CD4-positive, alpha-beta T cell treated with Interleukin-15 for 1 hour (primary cell): ENCODE measurements around the gene IGFBP7.

Experiments
- DNase-seq: peaks from one replicate; pipeline ENCODE4 v3.0.0-alpha.2; 2020

IGFBP7 gene

DNA sequence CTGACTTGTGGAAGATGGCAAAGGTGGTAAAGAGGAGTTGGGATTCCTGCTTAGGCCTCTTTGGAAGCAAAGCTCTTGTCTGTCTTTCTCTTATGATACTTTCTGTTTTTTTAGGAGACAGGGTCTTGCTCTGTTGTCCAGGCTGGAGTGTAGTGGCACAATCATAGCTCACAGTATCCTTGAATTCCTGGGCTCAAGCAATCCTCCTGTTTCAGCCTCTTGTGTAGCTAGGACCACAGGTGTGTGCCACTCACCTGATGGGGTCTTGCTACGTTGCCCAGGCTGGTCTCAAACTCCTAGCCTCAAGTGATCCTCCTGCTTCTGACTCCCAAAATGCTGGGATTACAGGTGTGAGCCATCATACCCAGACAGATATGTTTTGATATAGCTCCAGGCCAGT lies 19.3 kb upstream of the IGFBP7 start:
- DNase-seq, result no peak

DNA sequence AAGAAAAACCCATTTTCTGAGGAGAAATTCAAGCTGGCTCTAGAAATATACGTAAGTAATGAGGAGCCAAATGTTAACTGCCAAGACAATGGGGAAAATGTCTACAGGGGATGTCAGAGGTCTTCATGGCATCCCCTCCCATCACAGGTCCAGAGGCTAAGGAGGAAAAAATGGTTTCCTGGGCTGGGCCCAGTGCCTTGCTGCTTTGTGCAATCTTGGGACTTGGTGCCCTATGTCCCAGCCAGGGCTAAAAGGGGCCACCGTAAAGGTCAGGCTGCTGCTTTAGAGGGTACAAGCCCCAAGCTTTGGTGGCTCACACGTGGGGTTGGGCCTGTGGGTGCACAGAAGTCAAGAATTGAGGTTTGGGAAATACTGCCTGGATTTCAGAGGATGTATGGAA lies 17.2 kb upstream of the IGFBP7 start:
- no peak for DNase-seq

DNA sequence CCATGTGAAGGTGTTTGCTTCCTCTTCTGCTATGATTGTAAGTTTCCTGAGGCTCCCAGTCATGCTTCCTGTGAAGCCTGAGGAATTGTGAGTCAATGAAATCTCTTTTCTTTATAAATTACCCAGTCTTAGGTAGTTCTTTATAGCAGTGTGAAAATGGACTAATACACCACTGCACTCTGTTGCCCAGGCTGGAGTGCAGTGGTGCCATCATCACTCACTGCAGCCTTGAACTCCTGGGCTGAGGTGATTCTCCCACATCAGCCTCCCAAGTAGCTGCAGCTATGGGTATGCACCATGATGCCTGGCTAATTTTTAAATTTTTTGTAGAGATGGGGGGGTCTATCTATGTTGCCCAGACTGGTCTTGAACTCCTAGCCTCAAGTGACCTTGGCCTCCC lies 15.8 kb upstream of the IGFBP7 start:
- DNase-seq, result no peak

GRCh38 chr4:57124145-57124544 lies 14.0 kb upstream of the IGFBP7 start:
- no peak for DNase-seq

- DNase-seq, result no peak
Observed at GRCh38 chr4:57122959-57123358, 12.8 kb upstream of the IGFBP7 start.

DNA sequence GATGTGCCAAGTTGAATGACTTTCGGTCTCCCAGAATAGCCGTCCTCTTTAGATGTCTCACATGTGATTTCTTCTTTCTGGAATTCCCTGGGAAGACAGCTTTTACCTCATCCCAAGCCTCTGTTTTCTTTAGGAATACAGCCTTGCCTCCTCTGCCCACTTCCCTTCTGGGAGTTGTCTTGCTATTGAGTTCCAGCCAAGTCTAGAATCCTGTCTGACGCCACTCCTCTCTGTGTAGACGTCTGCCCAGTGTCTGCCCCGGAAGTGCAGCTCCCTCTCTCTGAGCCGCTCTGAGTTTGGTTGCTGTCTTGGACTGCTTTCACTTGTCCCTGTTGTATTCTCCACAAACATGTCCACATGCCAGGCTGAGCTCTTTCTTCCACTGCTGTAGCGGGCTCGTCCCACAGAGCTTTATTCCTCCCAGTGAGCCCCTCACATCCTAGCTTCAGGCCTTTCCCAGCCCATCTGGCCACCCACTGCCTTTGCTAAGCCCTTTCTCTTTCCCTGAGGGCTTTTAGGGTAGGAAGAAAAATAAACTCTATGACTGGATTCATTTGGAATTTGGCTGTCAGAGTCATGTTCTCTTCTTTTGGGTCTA lies 9.0 kb upstream of the IGFBP7 start:
- no peak for DNase-seq

- no peak for DNase-seq
Observed at GRCh38 chr4:57117491-57117890, 7.3 kb upstream of the IGFBP7 start.

GRCh38 chr4:57116245-57116644 lies 6.1 kb upstream of the IGFBP7 start:
- DNase-seq, result no peak

DNA sequence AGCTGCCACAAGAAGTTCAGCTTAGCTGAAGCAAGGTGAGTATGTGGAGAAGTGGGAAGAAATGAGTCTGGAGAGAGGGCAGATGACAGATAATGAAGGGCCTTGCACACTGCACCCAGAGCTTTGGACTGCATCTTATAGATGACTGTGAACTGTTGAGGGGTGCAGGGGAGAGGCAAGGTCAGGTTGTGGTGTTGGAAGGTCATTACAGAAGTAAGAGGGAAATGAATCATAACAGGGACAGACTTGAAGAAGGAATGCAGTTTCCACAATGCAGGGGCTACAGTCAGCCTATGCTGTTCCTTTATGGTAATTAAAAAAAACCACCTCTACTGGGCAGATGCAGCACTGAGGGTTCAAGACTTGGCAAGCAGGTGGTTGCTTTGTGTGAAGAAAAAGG lies 4.8 kb upstream of the IGFBP7 start:
- DNase-seq, result no peak

- no peak for DNase-seq
Observed at GRCh38 chr4:57113870-57114269, 3.7 kb upstream of the IGFBP7 start.

DNA sequence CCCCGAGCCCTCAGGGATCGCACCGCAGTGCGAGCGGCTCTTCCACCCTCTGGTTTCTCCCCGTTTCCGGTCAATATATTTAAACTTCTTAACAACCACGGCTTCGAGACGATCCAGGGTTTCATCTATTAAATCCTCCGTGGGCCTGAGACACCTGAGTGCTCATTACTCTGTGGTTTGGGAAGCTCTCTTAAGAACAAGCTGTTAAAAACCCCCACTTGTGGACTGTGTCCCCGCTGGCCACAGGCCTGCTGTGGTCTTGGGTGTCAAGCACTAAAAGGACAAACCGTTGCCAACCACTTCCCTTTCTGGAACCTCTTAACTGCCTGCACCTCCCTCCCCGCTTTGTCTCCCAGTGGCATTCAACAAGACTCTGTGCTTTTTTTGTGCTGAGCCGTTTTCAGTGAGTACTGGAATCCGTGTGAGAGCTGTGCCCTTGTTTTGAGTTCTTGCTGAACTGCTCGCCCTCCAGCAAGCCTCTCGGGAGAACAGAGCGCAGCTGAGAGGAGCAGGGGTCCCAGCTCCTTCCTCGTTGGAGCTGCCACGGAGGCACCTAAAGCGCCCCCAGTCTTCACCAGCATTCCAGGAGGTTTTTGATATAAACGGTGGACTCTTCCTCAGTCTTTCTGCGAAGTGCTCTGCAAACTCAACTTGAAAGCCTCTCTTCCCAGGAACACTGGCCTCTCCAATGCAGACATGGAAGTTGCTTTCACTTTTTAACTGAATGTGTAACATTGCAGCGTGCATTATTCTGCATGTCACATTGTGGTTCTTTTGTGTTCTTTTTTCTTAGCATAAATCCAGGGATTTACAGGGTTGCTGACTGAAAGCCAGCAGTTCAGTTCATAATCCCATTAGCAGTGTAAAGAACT lies 691 bp upstream of the IGFBP7 start:
- peak; percentile 27 for DNase-seq

- no peak for DNase-seq
Observed at GRCh38 chr4:57109411-57109846, 756 bp downstream of the IGFBP7 start.

GRCh38 chr4:57106181-57106580 lies 4.0 kb downstream of the IGFBP7 start:
- DNase-seq, result no peak

- no peak for DNase-seq
Observed at GRCh38 chr4:57104706-57105560, 5.3 kb downstream of the IGFBP7 start.

DNA sequence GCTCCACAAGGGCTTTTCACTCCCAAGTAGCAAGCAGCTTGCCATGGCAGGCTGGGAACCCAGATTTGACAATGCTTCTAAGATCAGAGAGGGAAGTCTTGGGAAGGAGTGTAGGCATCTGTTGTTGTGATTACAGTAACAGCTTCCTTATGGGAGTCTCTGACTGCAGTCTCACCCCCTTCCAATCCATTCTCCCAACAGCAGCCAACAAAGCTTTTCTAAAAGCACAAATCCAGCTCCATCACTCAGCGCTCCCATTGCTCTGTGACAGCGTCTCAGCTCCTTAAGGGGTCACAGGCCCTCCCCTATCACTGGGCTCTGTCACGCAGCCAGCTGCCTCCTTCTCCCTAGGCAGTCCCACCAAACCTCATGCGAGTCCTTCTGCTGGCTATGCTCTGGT lies 7.1 kb downstream of the IGFBP7 start:
- DNase-seq, result no peak

GRCh38 chr4:57102050-57102624 lies 8.0 kb downstream of the IGFBP7 start:
- no peak for DNase-seq

DNA sequence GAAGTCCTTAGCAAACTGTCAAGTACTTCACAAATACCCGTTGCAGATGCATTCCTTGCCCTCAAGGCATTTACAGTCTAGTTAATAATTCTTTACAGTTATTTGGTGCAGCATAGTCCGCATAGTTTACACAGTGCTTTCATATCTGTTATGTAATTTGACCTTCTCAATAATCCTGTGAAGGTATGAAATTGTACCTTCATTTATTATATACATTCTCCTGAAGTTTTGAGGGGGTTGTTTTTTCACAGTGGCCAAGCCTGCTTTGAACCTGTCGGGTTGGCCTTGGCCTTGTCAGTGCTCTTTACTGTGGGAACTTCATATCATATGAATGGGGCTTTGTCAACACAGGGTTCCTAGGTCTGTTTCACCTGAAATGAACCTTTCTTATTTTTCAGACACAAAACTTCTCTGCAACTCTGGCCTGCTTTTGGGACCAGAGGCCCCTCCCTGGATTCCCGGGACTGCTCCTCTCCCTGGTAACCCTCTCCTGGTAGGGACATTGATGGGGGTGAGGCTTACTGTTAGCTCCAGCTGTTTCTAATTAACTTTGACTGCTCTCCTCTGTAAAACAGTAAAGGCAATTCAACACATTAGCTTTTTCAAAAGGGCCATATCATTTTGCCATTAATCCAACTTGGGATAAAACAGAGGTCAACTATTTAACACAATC lies 9.1 kb downstream of the IGFBP7 start:
- DNase-seq, result no peak

DNA sequence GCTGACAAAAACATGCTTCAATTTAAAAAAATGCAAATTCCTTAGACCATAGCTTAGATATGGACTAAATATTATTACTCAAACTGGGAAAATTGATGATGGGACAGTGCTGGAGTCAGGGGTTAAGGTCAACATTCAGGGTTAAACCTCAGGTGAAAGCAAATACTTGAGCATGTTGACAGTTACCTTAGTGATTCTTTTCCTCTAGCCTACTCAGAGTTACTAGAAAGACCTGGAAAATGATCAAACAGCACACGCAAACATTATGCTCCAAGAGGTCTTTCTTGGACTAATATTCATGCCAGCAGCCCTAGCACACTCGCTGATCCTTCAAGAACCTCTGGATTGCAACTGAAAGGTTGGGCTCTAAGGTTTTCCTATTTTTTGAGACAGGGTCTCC lies 10.8 kb downstream of the IGFBP7 start:
- DNase-seq, result no peak

DNA sequence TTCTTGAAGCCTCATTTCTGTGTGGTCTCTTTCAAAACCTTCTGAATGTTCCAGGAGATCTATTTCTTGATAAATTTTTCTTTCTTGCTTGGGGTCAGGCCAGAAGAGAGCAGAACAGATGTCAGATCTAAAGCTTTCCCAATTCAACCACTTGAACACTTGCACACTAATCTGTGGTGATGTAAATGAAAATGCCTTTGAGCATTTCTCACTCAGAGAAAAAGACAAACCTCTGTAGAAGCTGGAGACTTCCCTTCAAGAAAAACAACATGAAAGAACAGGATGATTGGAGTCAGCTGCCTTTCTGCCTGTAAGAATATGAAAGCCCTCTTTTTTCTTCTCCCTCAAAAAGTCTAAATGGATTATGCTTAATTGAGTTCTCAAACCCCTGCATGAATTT lies 11.2 kb downstream of the IGFBP7 start:
- no peak for DNase-seq

GRCh38 chr4:57098415-57098814 lies 11.8 kb downstream of the IGFBP7 start:
- DNase-seq, result no peak

GRCh38 chr4:57097711-57098110 lies 12.5 kb downstream of the IGFBP7 start:
- DNase-seq, result no peak

DNA sequence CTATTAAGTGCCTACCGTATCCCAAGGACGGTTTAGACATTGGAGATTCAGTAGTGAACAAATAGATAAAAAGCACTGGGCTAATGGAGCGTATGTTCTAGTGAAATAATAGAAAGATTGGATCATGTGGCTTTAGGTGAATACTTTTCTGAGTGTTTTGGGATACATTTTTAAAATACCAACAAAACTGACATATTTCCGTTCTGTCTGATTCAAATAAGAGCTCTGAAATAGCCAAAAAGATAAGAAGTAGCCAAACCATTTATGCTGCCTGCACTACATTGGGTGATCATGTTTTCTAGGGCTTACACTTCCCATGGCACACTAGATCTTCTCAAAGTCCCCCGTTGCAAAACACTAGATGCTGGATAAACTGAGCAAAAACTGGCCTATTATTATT lies 14.2 kb downstream of the IGFBP7 start:
- DNase-seq, result no peak

- DNase-seq, result no peak
Observed at GRCh38 chr4:57095245-57095644, 14.9 kb downstream of the IGFBP7 start.
